Astrocyte (in vitro differentiated cells and primary cell): Measurements from ENCODE around the gene ANKIB1. TPM values are rescaled to one million over a fixed set of nuclear protein-coding genes. Genes with fewer than 3 reads are reported as not detected.
"Not testable (repeated sequence)": the region's sequence is repeated elsewhere in the genome, so short reads cannot be mapped to it uniquely, and the experiment has no call there.

Source experiments
- DNase-seq: peaks from one replicate; pipeline ENCODE4 v3.0.0-alpha.2; 2010; ENCODE audit warnings: low read depth
- FAIRE-seq: peaks from 2 replicates; lab custom pipeline; 2011; peaks lifted over from hg19 to GRCh38; lab: Jason Lieb, UNC
- H2AFZ ChIP-seq: 2 replicates; pipeline ENCODE4 v1.6.0; 2012; ENCODE audit warnings: low read depth, low read length, inconsistent platforms
- H3K27ac ChIP-seq: 2 replicates; pipeline ENCODE4 v1.5.1; 2011; ENCODE audit warnings: low read depth, low read length, inconsistent platforms
- H3K27me3 ChIP-seq: 2 replicates; pipeline ENCODE4 v1.6.0; 2011; ENCODE audit warnings: low read length, inconsistent platforms; ENCODE audit not compliant: insufficient read depth
- H3K36me3 ChIP-seq: 2 replicates; pipeline ENCODE4 v1.5.1; 2011; ENCODE audit warnings: low read length, inconsistent platforms; ENCODE audit not compliant: insufficient read depth
- H3K4me1 ChIP-seq: 2 replicates; pipeline ENCODE4 v1.5.1; 2011; ENCODE audit warnings: low read length, inconsistent platforms; ENCODE audit not compliant: insufficient read depth
- H3K4me2 ChIP-seq: 2 replicates; pipeline ENCODE4 v1.6.0; 2012; ENCODE audit warnings: low read length, inconsistent platforms
- H3K4me3 ChIP-seq: 2 replicates; pipeline ENCODE4 v1.5.1; 2011; ENCODE audit warnings: low read depth, mild to moderate bottlenecking, low read length, inconsistent platforms; ENCODE audit not compliant: insufficient read depth
- H3K79me2 ChIP-seq: 2 replicates; pipeline ENCODE4 v1.6.0; 2012; ENCODE audit warnings: mild to moderate bottlenecking, low read length, inconsistent platforms; ENCODE audit not compliant: insufficient read depth
- H3K9ac ChIP-seq: 2 replicates; pipeline ENCODE4 v1.6.0; 2012; ENCODE audit warnings: mild to moderate bottlenecking, low read length, inconsistent platforms
- H3K9me3 ChIP-seq: 2 replicates; pipeline ENCODE4 v1.5.1; 2012; ENCODE audit warnings: low read depth, mild to moderate bottlenecking, low read length, inconsistent platforms; ENCODE audit not compliant: insufficient read depth
- H4K20me1 ChIP-seq: 2 replicates; pipeline ENCODE4 v1.6.0; 2012; ENCODE audit warnings: low read length, inconsistent platforms; ENCODE audit not compliant: insufficient read depth
- H3K27ac Mint-ChIP-seq: one replicate; pipeline ENCODE4 v1.8.0; 2021; ENCODE audit warnings: mild to moderate bottlenecking, mixed read lengths; ENCODE audit not compliant: unreplicated experiment
- H3K27me3 Mint-ChIP-seq: one replicate; pipeline ENCODE4 v1.8.0; 2021; ENCODE audit warnings: low read depth, mixed read lengths; ENCODE audit not compliant: unreplicated experiment
- H3K36me3 Mint-ChIP-seq: one replicate; pipeline ENCODE4 v1.8.0; 2021; ENCODE audit warnings: low read depth, mixed read lengths; ENCODE audit not compliant: unreplicated experiment
- H3K4me1 Mint-ChIP-seq: one replicate; pipeline ENCODE4 v1.8.0; 2021; ENCODE audit warnings: low read depth, mixed read lengths; ENCODE audit not compliant: unreplicated experiment
- H3K4me3 Mint-ChIP-seq: one replicate; pipeline ENCODE4 v1.8.0; 2021; ENCODE audit warnings: mild to moderate bottlenecking, moderate library complexity, mixed read lengths; ENCODE audit not compliant: unreplicated experiment
- H3K9me3 Mint-ChIP-seq: one replicate; pipeline ENCODE4 v1.8.0; 2021; ENCODE audit warnings: mild to moderate bottlenecking, mixed read lengths; ENCODE audit not compliant: unreplicated experiment
- CTCF ChIP-seq: IDR thresholded peaks from 2 replicates; pipeline ENCODE4 v1.5.1; 2011; ENCODE audit warnings: low read depth, mild to moderate bottlenecking, inconsistent platforms, low read length, moderate library complexity; ENCODE audit not compliant: insufficient read depth
- EZH2 ChIP-seq: IDR thresholded peaks from 2 replicates; pipeline ENCODE4 v1.6.1; 2012; ENCODE audit warnings: mild to moderate bottlenecking, low read length, inconsistent platforms; ENCODE audit not compliant: insufficient read depth
- total RNA-seq: library from RNA; stranded (reverse); gene quantifications from 2 replicates; pipeline ENCODE4 v1.2.1, GENCODE V29; 2021

Gene ANKIB1
- total RNA-seq, 1 donor from 2014 or later = 83.3 TPM

DNA sequence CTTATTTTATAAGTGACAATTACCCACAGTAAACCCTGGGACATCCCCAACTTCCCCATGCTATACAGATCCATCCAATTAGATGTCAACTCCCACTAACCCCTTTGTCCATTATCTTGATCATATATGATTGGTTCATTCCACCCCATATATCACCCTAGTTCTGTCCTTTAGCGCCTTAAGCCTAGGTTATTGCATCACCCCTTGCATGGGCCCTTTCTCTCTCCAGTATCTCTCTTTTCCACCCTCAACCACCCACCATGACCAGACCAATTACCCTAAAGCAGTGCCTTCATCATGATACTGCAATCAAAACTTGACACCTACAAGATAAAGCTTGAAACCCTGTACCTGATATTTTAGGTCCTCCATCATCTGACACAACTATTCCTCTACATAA is 163.6 kb downstream of the ANKIB1 start:
- no peak overlapping the region for H3K4me3 Mint-ChIP-seq
- H3K27me3 Mint-ChIP-seq = peaks cover 8% of the 10 kb centered on the region

GRCh38 chr7:92410162-92410561 is 164.4 kb downstream of the ANKIB1 start:
- H3K4me3 Mint-ChIP-seq, H3K4me1 ChIP-seq, H3K4me1 Mint-ChIP-seq, H4K20me1 ChIP-seq, H3K27ac Mint-ChIP-seq, H2AFZ ChIP-seq, H3K9ac ChIP-seq, H3K27me3 Mint-ChIP-seq, FAIRE-seq, H3K4me3 ChIP-seq, H3K27me3 ChIP-seq, H3K79me2 ChIP-seq, DNase-seq, H3K9me3 Mint-ChIP-seq, H3K36me3 Mint-ChIP-seq, H3K36me3 ChIP-seq, H3K27ac ChIP-seq, H3K4me2 ChIP-seq, H3K9me3 ChIP-seq: not testable (repeated sequence)

More for the DNA sequence above, 163.6 kb downstream of the ANKIB1 start:
- no peak overlapping the region for H3K27ac Mint-ChIP-seq
- H3K4me1 Mint-ChIP-seq = peaks cover under 1% of the 10 kb centered on the region
- H3K9me3 Mint-ChIP-seq = no peaks in the 10 kb centered on the region
- Histone ChIP-seq H3K9me3 (no peaks in the 10 kb centered on the region), H3K4me1 (no peaks in the 10 kb centered on the region), H3K4me3 (no peak overlapping the region), H4K20me1 (no peaks in the 10 kb centered on the region), H3K79me2 (no peaks in the 10 kb centered on the region), H3K27me3 (no peaks in the 10 kb centered on the region), H3K9ac (no peak overlapping the region), H3K4me2 (no peak overlapping the region), H3K27ac (no peak overlapping the region), H3K36me3 (no peaks in the 10 kb centered on the region), H2AFZ (no peak overlapping the region)
- DNase-seq = no peak
- peaks cover under 1% of the 10 kb centered on the region for H3K36me3 Mint-ChIP-seq
- no peak for FAIRE-seq
- TF ChIP-seq EZH2 = no peak

- Histone ChIP-seq H3K27ac (no peak overlapping the region), H3K4me1 (no peaks in the 10 kb centered on the region), H2AFZ (no peak overlapping the region), H3K79me2 (no peaks in the 10 kb centered on the region), H3K4me2 (no peak overlapping the region), H3K9me3 (no peaks in the 10 kb centered on the region), H3K27me3 (no peaks in the 10 kb centered on the region), H3K36me3 (no peaks in the 10 kb centered on the region), H4K20me1 (no peaks in the 10 kb centered on the region), H3K9ac (no peak overlapping the region), H3K4me3 (no peak overlapping the region)
- H3K27ac Mint-ChIP-seq = no peak overlapping the region
- FAIRE-seq (no peak), DNase-seq (no peak)
- no peaks in the 10 kb centered on the region for H3K9me3 Mint-ChIP-seq
- TF ChIP-seq CTCF (no peak), EZH2 (no peak)
- H3K36me3 Mint-ChIP-seq = no peaks in the 10 kb centered on the region
- peaks cover 9% of the 10 kb centered on the region for H3K27me3 Mint-ChIP-seq
- no peaks in the 10 kb centered on the region for H3K4me1 Mint-ChIP-seq
- no peak overlapping the region for H3K4me3 Mint-ChIP-seq
These were observed 167.0 kb downstream of the ANKIB1 start for GRCh38 chr7:92412745-92413144.
